ENCODE results near the gene REEP6.
A peak's percentile ranks its signal among the peaks of the same experiment; 100 is the strongest.
"Not testable (repeated sequence)": the region's sequence is repeated elsewhere in the genome, so short reads cannot be mapped to it uniquely, and the experiment has no call there.

Gene REEP6

DNA sequence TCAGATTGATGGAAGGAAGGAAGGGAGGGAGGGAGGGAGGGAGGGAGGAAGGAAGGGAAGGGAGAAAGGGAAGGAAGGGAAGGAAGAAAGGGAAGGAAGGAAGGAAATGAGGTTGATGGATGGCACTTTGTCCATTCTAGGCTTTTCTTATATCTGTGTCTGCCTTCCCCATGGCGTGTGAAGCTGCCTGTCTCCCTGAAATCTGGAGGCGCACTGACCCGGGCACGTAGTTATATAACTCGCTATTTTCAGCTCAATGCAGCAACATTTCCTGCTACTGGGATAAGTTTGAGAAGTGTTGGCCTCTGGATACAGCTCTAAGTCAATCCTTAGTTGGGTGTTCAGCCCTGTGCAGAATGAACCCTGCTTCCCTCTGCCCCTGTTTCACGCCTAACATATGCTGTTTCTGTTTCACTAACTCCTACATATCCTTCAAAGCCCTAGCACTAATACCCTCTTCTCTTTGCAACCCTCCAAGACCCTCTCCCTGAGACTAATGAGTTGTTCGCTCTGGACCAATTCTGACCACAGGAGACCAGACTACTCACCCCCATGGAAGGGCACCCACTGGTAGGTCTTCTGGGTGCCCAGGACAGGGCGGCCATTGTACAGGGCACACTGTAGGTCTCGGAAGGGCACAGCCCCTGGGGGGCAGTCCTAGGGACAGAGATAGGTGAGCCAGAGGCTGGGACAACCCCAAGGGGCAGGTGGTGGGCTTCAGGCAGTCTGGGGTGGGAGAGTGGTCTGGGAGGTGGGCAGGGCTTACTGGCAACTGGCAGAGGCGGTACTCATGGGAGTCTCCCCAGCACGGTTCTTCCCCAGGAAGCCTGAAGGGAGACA lies 18.8 kb downstream of the REEP6 start:
- DNase-seq: no peak

DNA sequence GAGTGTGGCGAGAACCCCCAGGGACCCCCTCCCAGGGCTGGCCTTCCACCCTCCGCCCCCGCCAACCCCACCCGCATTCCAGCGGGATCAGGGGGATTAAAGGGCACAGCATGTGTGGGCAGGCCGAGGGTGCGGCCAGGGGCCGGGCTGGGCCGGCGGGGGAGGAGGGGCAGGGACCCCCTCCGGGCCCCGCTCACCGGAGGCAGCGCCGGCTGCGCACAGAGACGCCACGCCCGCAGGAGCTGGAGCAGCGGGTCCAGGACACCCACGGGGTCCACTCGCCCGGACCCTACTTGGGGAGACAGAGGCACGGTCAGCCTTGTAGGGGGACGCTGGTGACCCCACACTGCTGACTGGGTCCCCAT lies 19.4 kb downstream of the REEP6 start:
- no peak for DNase-seq

- DNase-seq: no peak
Measured at GRCh38 chr19:1510807-1511206, 19.8 kb downstream of the REEP6 start.

- no peak for DNase-seq
Measured at GRCh38 chr19:1511318-1512317, 20.6 kb downstream of the REEP6 start.

DNA sequence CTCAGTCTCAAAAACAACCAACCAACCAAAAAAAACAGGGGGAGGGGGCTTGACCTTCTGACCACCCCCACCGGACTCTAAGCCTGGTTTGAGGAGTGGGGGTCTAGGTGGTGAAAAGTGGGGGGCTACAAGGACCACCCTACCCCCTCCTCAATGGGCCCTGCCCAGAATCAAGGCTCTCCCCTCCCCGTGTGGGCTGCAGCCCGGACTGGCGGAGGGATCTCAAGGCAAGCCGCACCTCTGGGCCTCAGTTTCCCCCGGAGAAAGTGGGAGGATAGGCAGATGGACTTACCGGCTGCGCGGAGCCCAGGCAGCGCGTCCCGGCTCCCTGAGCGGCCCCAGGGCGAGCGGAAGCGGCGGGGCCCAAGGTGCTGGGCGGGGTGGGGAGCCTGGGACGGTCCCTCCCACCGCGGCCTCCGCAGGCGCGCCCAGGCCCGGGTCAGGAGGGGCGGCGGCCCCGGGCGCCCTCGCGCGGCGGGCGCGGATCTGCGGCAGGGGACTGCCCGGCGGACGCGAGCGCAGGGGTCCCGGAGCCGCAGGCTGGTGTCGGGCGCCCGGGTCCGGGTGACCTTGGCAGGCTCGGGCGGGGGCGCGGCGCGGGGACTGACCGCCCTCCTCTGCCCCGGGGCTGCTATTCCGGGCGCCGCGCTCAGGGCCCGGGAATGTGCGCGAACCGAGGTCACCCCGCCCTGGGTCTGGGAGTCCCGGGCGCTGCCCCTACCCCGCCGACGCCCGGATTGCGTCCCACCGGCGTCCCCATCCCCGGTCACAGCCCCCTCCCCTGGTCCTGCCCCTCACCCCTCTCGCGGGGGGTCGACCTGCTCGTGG lies 21.9 kb downstream of the REEP6 start, which contains the start of gene ADAMTSL5:
ADAMTSL5 (minus strand) TSS at position 349 of the 828 bp plus-strand sequence. CDS start 2,076 bp downstream, outside the sequence.
- peak in 1 of 2 experiments; percentile 22 for DNase-seq

DNA sequence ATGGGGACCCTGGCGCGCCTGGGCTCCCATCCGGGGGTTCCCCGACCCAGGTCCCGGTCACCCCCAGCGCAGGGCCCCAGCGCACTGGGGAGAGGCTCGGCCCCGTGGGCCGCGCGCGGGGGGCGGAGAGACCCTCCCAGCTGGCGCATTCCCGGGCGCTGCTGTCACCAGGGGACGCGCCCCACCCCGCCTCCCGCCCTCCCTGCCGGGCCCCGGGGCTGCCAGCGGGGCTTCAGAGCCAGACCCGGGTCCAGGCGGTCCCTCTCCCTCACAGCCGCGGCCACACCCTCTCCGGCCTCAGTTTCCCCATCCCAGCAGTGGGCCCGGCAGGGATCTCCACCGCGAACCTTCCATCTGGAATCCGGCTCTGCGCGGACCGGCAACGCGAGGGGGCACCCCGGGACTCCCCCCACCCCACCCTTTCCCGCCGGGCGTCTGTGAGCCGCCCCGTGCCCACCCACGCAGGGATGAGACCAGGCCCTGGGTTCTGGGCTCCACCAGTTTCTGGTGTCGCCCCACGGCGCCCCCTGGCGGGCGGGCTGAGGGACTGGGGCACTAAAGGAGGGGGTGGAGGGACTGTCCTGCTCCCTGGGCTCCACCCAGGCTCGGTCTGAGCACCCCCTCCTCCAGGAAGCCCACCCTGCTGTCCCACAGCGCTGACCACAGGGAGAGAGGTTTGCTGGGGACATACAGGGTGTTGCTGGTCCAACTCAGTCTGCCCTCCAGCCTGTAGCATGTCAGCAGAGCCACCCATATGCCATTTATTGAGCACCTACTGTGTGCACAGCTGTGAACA lies 22.7 kb downstream of the REEP6 start:
- no peak for DNase-seq

GRCh38 chr19:1514295-1514661 lies 23.3 kb downstream of the REEP6 start:
- no peak for DNase-seq

DNA sequence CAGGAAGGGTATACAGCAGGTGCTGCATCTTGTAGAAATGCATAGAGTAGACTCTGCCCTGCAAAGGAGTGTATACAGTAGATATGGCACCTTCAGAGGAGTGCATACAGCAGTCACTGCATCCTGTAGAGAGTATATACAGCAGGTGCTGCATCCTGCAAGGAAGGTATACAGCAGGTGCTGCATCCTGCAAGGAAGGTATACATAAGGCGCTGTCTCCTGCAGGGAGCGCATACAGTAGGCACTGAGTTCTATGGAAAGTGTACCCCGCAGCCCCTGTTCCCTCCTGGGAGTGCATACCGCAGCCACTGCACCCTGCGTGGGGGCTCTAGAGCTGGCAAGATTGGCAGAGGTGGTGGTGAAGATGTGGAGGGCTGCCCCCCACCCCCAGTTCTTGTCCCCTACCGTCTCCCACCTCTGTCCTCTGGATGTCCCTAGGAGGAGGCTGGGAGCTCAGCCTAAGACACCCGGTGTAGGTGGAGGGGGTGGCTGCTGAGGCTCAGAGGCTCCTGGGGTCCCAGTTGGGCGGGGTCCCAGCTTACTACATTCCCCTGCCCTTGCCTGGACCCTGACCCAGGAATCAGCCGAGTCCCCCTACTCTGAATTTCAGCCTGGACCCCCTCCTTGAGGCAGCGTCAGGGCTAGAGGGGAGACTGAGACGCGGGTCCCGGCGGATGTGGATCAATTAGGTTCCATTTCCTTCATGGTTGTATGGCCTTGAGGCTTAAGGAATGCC lies 24.2 kb downstream of the REEP6 start:
- DNase-seq: no peak

DNA sequence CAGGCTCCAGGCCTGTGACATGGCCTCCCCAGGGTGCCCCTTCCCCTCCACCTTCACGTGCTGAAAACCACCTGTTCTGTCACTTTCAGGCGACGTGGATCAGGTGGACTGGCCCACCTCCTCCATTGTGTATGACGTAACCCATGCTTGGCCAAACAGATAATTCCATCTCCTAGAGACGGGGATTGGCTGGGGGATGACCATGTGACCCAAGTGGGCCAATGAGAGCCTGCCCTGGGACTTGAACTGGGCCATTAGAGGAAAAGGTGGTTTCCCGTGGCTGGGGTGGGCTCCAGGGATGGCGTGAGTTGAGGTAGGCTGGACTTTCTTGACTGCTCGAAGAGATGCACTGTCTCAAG lies 25.4 kb downstream of the REEP6 start:
- DNase-seq: no peak

DNA sequence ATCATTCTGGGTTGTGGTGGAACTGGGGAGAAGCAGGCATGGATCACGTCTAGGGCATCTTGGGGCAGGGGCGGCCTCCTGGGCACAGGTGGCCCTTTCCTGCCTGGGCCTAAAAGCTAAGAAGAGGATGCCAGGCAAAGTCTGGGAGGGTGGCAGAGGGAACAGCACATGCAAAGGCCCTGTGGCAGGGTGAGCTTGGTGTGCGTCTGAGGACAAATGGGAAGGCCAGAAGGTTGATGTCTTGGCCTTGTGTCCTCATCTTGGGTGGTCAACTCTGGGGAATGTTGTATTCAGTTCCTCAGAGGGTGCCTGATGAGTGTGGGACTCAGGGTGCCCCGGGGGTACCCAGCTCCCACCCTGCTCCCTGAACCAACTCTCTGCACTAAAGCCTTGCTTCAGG lies 27.5 kb downstream of the REEP6 start:
- DNase-seq: no peak

DNA sequence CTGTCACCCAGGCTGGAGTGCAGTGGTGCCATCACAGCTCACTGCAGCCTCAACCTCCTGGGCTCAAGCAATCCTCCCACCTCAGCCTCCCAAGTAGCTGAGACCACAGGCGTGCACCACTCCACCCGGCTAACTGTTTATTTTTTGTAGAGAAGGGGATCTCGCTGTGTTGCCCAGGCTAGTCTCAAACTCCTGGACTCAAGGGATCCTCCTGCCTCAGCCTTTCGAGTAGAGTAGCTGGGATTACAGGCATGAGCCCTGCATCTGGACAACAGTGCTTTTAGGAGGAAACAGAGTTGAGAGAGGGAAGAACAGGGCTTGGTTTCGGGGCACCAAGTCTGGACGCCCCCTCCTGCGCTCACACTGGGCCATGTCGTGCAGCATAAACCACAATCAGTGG lies 28.8 kb downstream of the REEP6 start:
- DNase-seq: not testable (repeated sequence)

GRCh38 chr19:1520203-1520780 lies 29.3 kb downstream of the REEP6 start:
- DNase-seq: no peak

DNA sequence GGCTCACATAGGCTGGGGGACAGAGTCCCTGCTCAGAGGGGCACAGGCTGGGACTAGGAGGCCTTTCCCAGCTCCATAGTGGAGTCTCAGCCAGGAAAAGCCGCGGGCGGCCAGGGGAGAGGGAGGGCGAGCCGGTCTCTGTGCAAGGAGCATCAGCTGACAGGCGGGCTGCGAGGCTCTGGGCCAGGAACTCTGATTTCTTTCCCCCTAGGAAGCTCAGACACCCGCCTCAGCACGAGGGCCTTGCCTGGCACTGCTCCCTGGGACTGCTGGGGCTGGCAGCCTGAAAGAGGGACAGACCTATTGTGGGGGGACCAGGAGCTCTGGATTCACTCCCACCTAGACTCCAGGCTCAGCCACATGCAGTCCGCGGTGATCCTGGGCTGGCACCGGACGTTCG lies 30.7 kb downstream of the REEP6 start:
- DNase-seq: no peak

DNA sequence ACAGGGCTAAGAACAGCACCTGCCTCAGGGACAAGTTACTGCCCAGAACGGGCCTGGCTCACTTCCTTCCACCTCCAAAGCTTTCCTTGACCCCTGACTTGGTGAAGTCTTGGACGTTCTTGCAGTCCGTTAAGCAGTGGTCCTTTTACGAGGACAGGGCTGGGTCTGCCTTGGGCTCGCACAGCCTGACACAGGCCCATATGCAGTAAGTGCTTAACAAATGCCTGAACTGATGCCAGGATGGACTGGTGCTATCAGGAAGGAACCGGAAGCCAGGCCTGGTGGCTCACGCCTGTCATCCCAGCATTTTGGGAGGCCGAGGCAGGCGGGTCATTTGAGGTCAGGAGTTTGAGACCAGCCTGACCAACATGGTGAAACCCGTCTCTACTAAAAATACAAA lies 31.1 kb downstream of the REEP6 start:
- no peak for DNase-seq

DNA sequence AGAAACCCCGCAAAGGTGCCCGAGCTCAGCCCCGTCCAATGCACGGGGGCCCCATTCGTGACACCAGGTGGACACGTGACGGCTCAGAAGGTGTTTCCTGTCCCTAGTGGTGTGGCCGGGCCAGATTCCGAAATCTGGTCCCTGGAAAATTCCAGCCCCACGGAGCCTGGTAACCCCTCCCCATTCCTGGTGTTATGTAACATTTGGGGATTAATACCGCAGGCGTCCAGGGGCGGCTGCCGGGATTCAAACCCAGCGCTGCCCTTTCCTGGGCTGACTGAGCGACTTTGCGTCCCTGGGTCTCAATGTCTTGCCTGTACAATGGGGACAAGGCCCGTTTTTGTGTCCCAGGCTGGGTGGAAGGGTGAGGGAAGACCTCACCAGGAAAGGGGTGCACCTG lies 31.9 kb downstream of the REEP6 start:
- DNase-seq: no peak

GRCh38 chr19:1523412-1524286 lies 32.7 kb downstream of the REEP6 start, which contains the start of gene PLK5:
PLK5 (plus strand) TSS chr19:1524077; CDS start chr19:1526997, 2,920 bp downstream.
- DNase-seq: no peak

GRCh38 chr19:1524287-1524971 lies 33.4 kb downstream of the REEP6 start:
- DNase-seq: no peak

DNA sequence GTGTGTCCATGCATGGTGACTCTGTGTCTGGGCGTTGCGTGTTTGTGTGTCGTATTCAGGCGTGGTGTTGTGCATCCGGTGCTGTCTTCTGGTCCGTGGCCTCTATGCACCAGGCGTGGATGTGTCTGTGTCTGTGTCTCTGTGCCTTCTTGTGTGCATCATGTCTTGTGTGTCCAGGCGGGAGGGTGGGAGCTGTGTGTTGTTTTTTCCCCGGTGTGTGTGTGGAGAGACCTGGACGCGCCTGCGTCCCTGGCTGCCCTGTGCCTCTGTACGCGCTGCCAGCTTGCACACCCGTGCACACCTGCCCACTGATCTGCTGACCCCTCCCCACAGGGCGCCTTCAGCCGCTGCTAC lies 34.0 kb downstream of the REEP6 start:
- DNase-seq: no peak

- DNase-seq: no peak
Measured at GRCh38 chr19:1525343-1525742, 34.4 kb downstream of the REEP6 start.

All from NCI-H1930 (cell line).